H1 (cell line): ENCODE data around the gene ATP1A1. TPM values are rescaled to one million over a fixed set of nuclear protein-coding genes. Genes with fewer than 3 reads are reported as not detected.

ENCODE experiments used
- CTCF ChIA-PET: fragments of 300-600 bp; sonication (Branson Sonifier 250); formaldehyde crosslinking; loops from one replicate; lab custom pipeline; 2021; ENCODE audit not compliant: partially characterized antibody; lab: Charles Lee
- POLR2A ChIA-PET: fragments of 300-600 bp; sonication (Branson Sonifier 250); formaldehyde crosslinking; loops from one replicate; lab custom pipeline; 2021; ENCODE audit warnings: inconsistent platforms; ENCODE audit not compliant: partially characterized antibody; lab: Charles Lee
- DNase-seq, 2 experiments: peaks; one replicate each; pipeline versions ENCODE4 v3.0.0 to v3.0.0-alpha.2; 2010 to 2022; ENCODE audit warnings: low spot score in 2 of 2, low read depth in 1 of 2, mixed read lengths in 1 of 2
- FAIRE-seq: peaks from 2 replicates; lab custom pipeline; 2011; peaks lifted over from hg19 to GRCh38; lab: Jason Lieb, UNC
- H2AFZ ChIP-seq: 2 replicates; pipeline ENCODE4 v1.8.1; 2012; ENCODE audit warnings: low read length, inconsistent platforms
- H2AK5ac ChIP-seq: 2 replicates; pipeline ENCODE4 v1.6.1; 2013; ENCODE audit warnings: low read depth, low read length
- H2BK120ac ChIP-seq: replicated peaks from 2 replicates; pipeline ENCODE3; 2013; ENCODE audit warnings: low read depth, low read length, inconsistent platforms
- H2BK12ac ChIP-seq: 2 replicates; pipeline ENCODE4 v1.6.1; 2013; ENCODE audit warnings: low read depth, low read length
- H2BK15ac ChIP-seq: 2 replicates; pipeline ENCODE4 v1.6.1; 2013; ENCODE audit warnings: low read length
- H2BK20ac ChIP-seq: 2 replicates; pipeline ENCODE4 v1.6.1; 2013; ENCODE audit warnings: low read length
- H2BK5ac ChIP-seq: 2 replicates; pipeline ENCODE4 v1.6.1; 2013; ENCODE audit warnings: low read depth, low read length
- H3K14ac ChIP-seq: 2 replicates; pipeline ENCODE4 v1.6.1; 2013; ENCODE audit warnings: inconsistent platforms; ENCODE audit not compliant: insufficient read length
- H3K18ac ChIP-seq: 2 replicates; pipeline ENCODE4 v1.6.1; 2013; ENCODE audit warnings: low read length; ENCODE audit errors: extremely low read depth
- H3K23ac ChIP-seq: 2 replicates; pipeline ENCODE4 v1.6.1; 2013; ENCODE audit warnings: inconsistent platforms; ENCODE audit not compliant: insufficient read length
- H3K23me2 ChIP-seq: 2 replicates; pipeline ENCODE4 v1.6.1; 2013; ENCODE audit warnings: low read depth, low read length
- H3K27ac ChIP-seq: 2 replicates; pipeline ENCODE4 v1.6.1; 2011; ENCODE audit warnings: low read depth, low read length, inconsistent platforms
- H3K27me3 ChIP-seq, 4 experiments: replicated peaks in 1 of 4; 1 replicate in 1 of 4; 2 replicates in 3 of 4; pipeline versions ENCODE4 v1.6.1 to v1.8.1; 2011 to 2013; ENCODE audit warnings: low read length in 3 of 4, mild to moderate bottlenecking in 3 of 4, inconsistent platforms in 2 of 4, mixed read lengths in 2 of 4, moderate library complexity in 1 of 4; ENCODE audit not compliant: control insufficient read depth in 3 of 4, insufficient read depth in 3 of 4; ENCODE audit errors: extremely low read depth in 1 of 4
- H3K36me3 ChIP-seq, 4 experiments: 2 replicates each; pipeline versions ENCODE4 v1.6.1 to v1.8.1; 2011 to 2013; ENCODE audit warnings: mild to moderate bottlenecking in 4 of 4, low read length in 3 of 4, moderate library complexity in 2 of 4, control low read depth in 1 of 4, inconsistent platforms in 1 of 4; ENCODE audit not compliant: insufficient read depth in 4 of 4, control insufficient read depth in 2 of 4
- H3K4ac ChIP-seq: replicated peaks from 2 replicates; pipeline ENCODE3; 2013; ENCODE audit warnings: low read length, low read depth, mixed read lengths, inconsistent platforms; ENCODE audit not compliant: insufficient read length
- H3K4me1 ChIP-seq, 4 experiments: replicated peaks in 1 of 4; 1 replicate in 1 of 4; 2 replicates in 3 of 4; pipeline versions ENCODE4 v1.6.1 to v1.8.1; 2011 to 2013; ENCODE audit warnings: low read length in 3 of 4, inconsistent platforms in 2 of 4, mixed read lengths in 1 of 4; ENCODE audit not compliant: insufficient read depth in 4 of 4, control insufficient read depth in 3 of 4
- H3K4me2 ChIP-seq, 2 experiments: 2 replicates each; pipeline versions ENCODE4 v1.6.1 to v1.8.1; 2011 to 2013; ENCODE audit warnings: low read depth in 2 of 2, low read length in 2 of 2, control low read depth in 1 of 2, inconsistent platforms in 1 of 2, mild to moderate bottlenecking in 1 of 2; ENCODE audit not compliant: insufficient read depth in 1 of 2
- H3K4me3 ChIP-seq, 4 experiments: fragments of 200-600, 300-600 bp in 1 of 4; sonication (generic), shearing (Covaris generic), sonication (Bioruptor Twin) in 1 of 4; 2 replicates each; pipeline versions ENCODE4 v1.5.1 to v1.8.1; 2011 to 2016; ENCODE audit warnings: low read length in 4 of 4, low read depth in 3 of 4, control low read depth in 2 of 4, inconsistent platforms in 2 of 4, mild to moderate bottlenecking in 2 of 4, mixed read lengths in 1 of 4, moderate library complexity in 1 of 4; ENCODE audit not compliant: insufficient read depth in 2 of 4; ENCODE audit errors: extremely low read depth in 1 of 4
- H3K56ac ChIP-seq: replicated peaks from 2 replicates; pipeline ENCODE3; 2013; ENCODE audit warnings: low read depth, mild to moderate bottlenecking, mixed read lengths, low read length, inconsistent platforms; ENCODE audit not compliant: insufficient read length
- H3K79me1 ChIP-seq: 2 replicates; pipeline ENCODE4 v1.6.1; 2013; ENCODE audit warnings: low read depth, low read length, control low read depth
- H3K79me2 ChIP-seq, 2 experiments: 2 replicates each; pipeline versions ENCODE4 v1.6.1 to v1.8.1; 2012 to 2013; ENCODE audit warnings: low read length in 2 of 2, mild to moderate bottlenecking in 2 of 2, inconsistent platforms in 1 of 2; ENCODE audit not compliant: insufficient read depth in 2 of 2, control insufficient read depth in 1 of 2
- H3K9ac ChIP-seq, 4 experiments: replicated peaks in 1 of 4; 1 replicate in 1 of 4; 2 replicates in 3 of 4; pipeline versions ENCODE4 v1.6.1 to v1.8.1; 2011 to 2013; ENCODE audit warnings: low read depth in 3 of 4, low read length in 3 of 4, control low read depth in 2 of 4, mild to moderate bottlenecking in 2 of 4, moderate library complexity in 2 of 4, inconsistent platforms in 1 of 4; ENCODE audit errors: extremely low read depth in 1 of 4
- H3K9me3 ChIP-seq, 2 experiments: 2 replicates each; pipeline versions ENCODE4 v1.6.1 to v1.8.1; 2012 to 2013; ENCODE audit warnings: mild to moderate bottlenecking in 2 of 2, moderate library complexity in 2 of 2, control low read depth in 1 of 2, inconsistent platforms in 1 of 2, low read depth in 1 of 2, low read length in 1 of 2, mixed read lengths in 1 of 2; ENCODE audit not compliant: insufficient read depth in 2 of 2
- H4K20me1 ChIP-seq, 2 experiments: replicated peaks in 1 of 2; 2 replicates each; pipeline versions ENCODE3 to v1.8.1; 2011 to 2013; ENCODE audit warnings: inconsistent platforms in 2 of 2, low read length in 2 of 2, mild to moderate bottlenecking in 1 of 2; ENCODE audit not compliant: insufficient read depth in 2 of 2, control insufficient read depth in 1 of 2
- H4K5ac ChIP-seq: 2 replicates; pipeline ENCODE4 v1.6.1; 2013; ENCODE audit warnings: low read length, low read depth, mixed read lengths, inconsistent platforms; ENCODE audit not compliant: insufficient read length
- H4K8ac ChIP-seq: 2 replicates; pipeline ENCODE4 v1.8.0; 2013; ENCODE audit warnings: mild to moderate bottlenecking, moderate library complexity, low read length, inconsistent platforms; ENCODE audit not compliant: insufficient read depth; ENCODE audit errors: extremely low read depth
- H4K91ac ChIP-seq: replicated peaks from 2 replicates; pipeline ENCODE3; 2013; ENCODE audit warnings: low read length, mixed read lengths, inconsistent platforms; ENCODE audit not compliant: insufficient read length
- BRCA1 ChIP-seq: IDR thresholded peaks from 2 replicates; pipeline ENCODE4 v1.6.1; 2012; ENCODE audit warnings: low read depth, low read length, improper control_type of control experiment
- CTCF ChIP-seq, 3 experiments: IDR thresholded peaks; 1 replicate in 2 of 3; 2 replicates in 1 of 3; pipeline versions ENCODE4 v1.5.1 to v1.6.1; 2011; ENCODE audit warnings: low read length in 3 of 3, mild to moderate bottlenecking in 3 of 3, inconsistent platforms in 2 of 3, low read depth in 1 of 3, moderate library complexity in 1 of 3; ENCODE audit not compliant: insufficient read depth in 1 of 3; ENCODE audit errors: control extremely low read depth in 1 of 3
- EP300 ChIP-seq, 2 experiments: IDR thresholded peaks; 1 replicate in 1 of 2; 2 replicates in 1 of 2; pipeline ENCODE4 v1.6.1; 2011 to 2012; ENCODE audit warnings: low read depth in 2 of 2, low read length in 2 of 2, mild to moderate bottlenecking in 2 of 2, borderline replicate concordance in 1 of 2, inconsistent platforms in 1 of 2, moderate library complexity in 1 of 2
- JUN ChIP-seq: IDR thresholded peaks from 2 replicates; pipeline ENCODE4 v1.6.1; 2011; ENCODE audit warnings: low read depth, mild to moderate bottlenecking, improper control_type of control experiment, low read length
- JUND ChIP-seq: IDR thresholded peaks from 2 replicates; pipeline ENCODE4 v1.6.1; 2011; ENCODE audit warnings: mild to moderate bottlenecking, improper control_type of control experiment, low read length
- POLR2A ChIP-seq, 2 experiments: IDR thresholded peaks; 1 replicate in 1 of 2; 2 replicates in 1 of 2; pipeline ENCODE4 v1.6.1; 2011; ENCODE audit warnings: low read depth in 2 of 2, low read length in 2 of 2, mild to moderate bottlenecking in 2 of 2; ENCODE audit errors: control extremely low read depth in 1 of 2
- RAD21 ChIP-seq, 2 experiments: IDR thresholded peaks in 1 of 2; conservative IDR thresholded peaks in 1 of 2; 2 replicates each; pipeline ENCODE4 v1.6.1; 2011; ENCODE audit warnings: low read depth in 2 of 2, low read length in 2 of 2, improper control_type of control experiment in 1 of 2, inconsistent platforms in 1 of 2, mild to moderate bottlenecking in 1 of 2, moderate library complexity in 1 of 2
- RFX5 ChIP-seq: IDR thresholded peaks from 2 replicates; pipeline ENCODE4 v1.6.1; 2011; ENCODE audit warnings: low read depth, low read length, improper control_type of control experiment, borderline replicate concordance
- SAP30 ChIP-seq: fragments of 300-600 bp; sonication (generic); IDR thresholded peaks from 2 replicates; pipeline ENCODE4 v1.7.1; 2012; ENCODE audit warnings: low read length, moderate library complexity, mild to moderate bottlenecking, inconsistent platforms; ENCODE audit not compliant: insufficient read depth, insufficient replicate concordance
- YY1 ChIP-seq: IDR thresholded peaks from 2 replicates; pipeline ENCODE4 v1.6.1; 2011; ENCODE audit warnings: low read depth, mild to moderate bottlenecking, low read length
- ZNF274 ChIP-seq: IDR thresholded peaks from 2 replicates; pipeline ENCODE4 v1.7.0; 2012; ENCODE audit warnings: low read length, borderline replicate concordance; ENCODE audit errors: extremely low read depth
- WGBS, 2 experiments: shearing (Covaris generic) in 1 of 2; methylation state at CpG; one replicate each; pipeline versions ENCODE4 v1.1.6 to v1.1.7; 2013 to 2015; ENCODE audit warnings: low lambda C conversion rate in 2 of 2, mixed read lengths in 2 of 2, inconsistent platforms in 1 of 2, low coverage in 1 of 2, missing lambda C conversion rate in 1 of 2; ENCODE audit not compliant: insufficient replicate concordance in 2 of 2, insufficient coverage in 1 of 2, insufficient read length in 1 of 2; ENCODE audit errors: extremely low coverage in 1 of 2, missing lambda C conversion rate in 1 of 2; 5-methylcytosine and 5-hydroxymethylcytosine counted together
- polyA plus RNA-seq, 7 experiments: library from polyadenylated mRNA; depleted of rRNA in 3 of 7; stranded (reverse) in 5 of 7; unstranded in 2 of 7; fragments of >200 nt in 5 of 7; fragments of 200-250 nt in 2 of 7; gene quantifications; 1 replicate in 5 of 7; 2 replicates in 1 of 7; 4 replicates in 1 of 7; pipeline versions ENCODE4 v1.2.1 to v1.2.3, GENCODE V29; 2011 to 2013; ENCODE audit warnings: missing spikeins in 2 of 7, mixed read lengths in 2 of 7
- total RNA-seq: library from RNA; stranded (reverse); fragmentation: NEBNext Ultra II Directional; extraction: Animal tissue kit (Norgen Biotek cat#: 25700); gene quantifications from 2 replicates; pipeline ENCODE4 v1.2.1, GENCODE V29; 2021

ATP1A1 gene
- total and polyA plus RNA-seq, 2 of the 8 experiments (the other 6 are each of a cell fraction or from before 2014, with no cell fraction given) = 222 to 325 TPM

GRCh38 chr1:116387551-116387950 is 14.5 kb downstream of the ATP1A1 start:
- CTCF ChIA-PET = interaction anchor here (0.7 to 3.2 kb wide), 3 partner anchors 10 to 249 kb away, joined by 3 to 13 read pairs (median 10); no protein-coding TSS in a partner anchor

More at GRCh38 chr1:116387551-116387950, 14.5 kb downstream of the ATP1A1 start:
- peaks cover 0 to 13% of the 10 kb centered on the region in 2 experiments; a peak in 2 of 4 replicates for H3K79me2 ChIP-seq
- POLR2A ChIA-PET = interaction anchor here (1.3 to 1.4 kb wide), 2 partner anchors 11 to 15 kb away, joined by 3 to 6 read pairs; no protein-coding TSS in a partner anchor
- no peak overlapping the region for H2BK5ac ChIP-seq
- H3K4ac ChIP-seq = no peak overlapping the region
- H4K5ac ChIP-seq = no peak overlapping the region
- no peak overlapping the region for H2AFZ ChIP-seq
- peaks cover 52 to 83% (median 71%) of the 10 kb centered on the region in 4 experiments for H3K36me3 ChIP-seq
- H2BK15ac ChIP-seq = no peak overlapping the region
- H3K9me3 ChIP-seq = no peaks in the 10 kb centered on the region
- peaks cover 2% of the 10 kb centered on the region; the same call in 1 of the 2 replicates for H3K79me1 ChIP-seq
- no peak overlapping the region for H3K27ac ChIP-seq
- 96% methylated on average over 6 of the region's 6 CpGs; no CpG with 5 or more reads in 1 of the 2 experiments for WGBS, 2 experiments
- H3K18ac ChIP-seq = no peak overlapping the region
- no peak overlapping the region for H2BK120ac ChIP-seq
- no peak overlapping the region for H2BK20ac ChIP-seq
- no peaks in the 10 kb centered on the region; a peak in 1 of 7 replicates for H3K4me1 ChIP-seq
- H3K23ac ChIP-seq = no peak overlapping the region
- no peaks in the 10 kb centered on the region for H3K27me3 ChIP-seq
- no peak overlapping the region for H4K8ac ChIP-seq
- H3K14ac ChIP-seq = no peak overlapping the region
- H4K91ac ChIP-seq = no peak overlapping the region
- no peak overlapping the region for H2BK12ac ChIP-seq
- no peak for DNase-seq
- no peak for FAIRE-seq
- H3K56ac ChIP-seq = no peak overlapping the region
- TF ChIP-seq POLR2A (IDR thresholded peaks at IDR 0.05; ENCODE audit: control extremely low read depth in 1 of 2, low read depth in 2 of 2, low read length in 2 of 2) (no peak), RAD21 (IDR thresholded peaks at IDR 0.05 in 1 of 2, conservative IDR thresholded peaks at IDR 0.05 in 1 of 2; ENCODE audit: low read depth in 2 of 2, low read length in 2 of 2) (no peak), JUN (no peak), RFX5 (no peak), ZNF274 (no peak), BRCA1 (no peak), YY1 (no peak), JUND (no peak), SAP30 (no peak), CTCF (IDR thresholded peaks at IDR 0.05; ENCODE audit: control extremely low read depth in 1 of 3, insufficient read depth in 1 of 3, low read depth in 1 of 3, low read length in 3 of 3) (no peak), EP300 (IDR thresholded peaks at IDR 0.05; ENCODE audit: borderline replicate concordance in 1 of 2, low read depth in 2 of 2, low read length in 2 of 2) (no peak)
- TF ChIP-seq, all 59 proteins: peak for 0
- H3K4me2 ChIP-seq = no peak overlapping the region
- no peak overlapping the region for H3K9ac ChIP-seq
- no peak overlapping the region for H3K4me3 ChIP-seq
- no peaks in the 10 kb centered on the region for H3K23me2 ChIP-seq
- H2AK5ac ChIP-seq = no peak overlapping the region
- peaks cover 0 to 4% of the 10 kb centered on the region in 2 experiments for H4K20me1 ChIP-seq
